ENCODE results near the gene TBX2.
A peak's percentile ranks its signal among the peaks of the same experiment; 100 is the strongest.

The TBX2 gene

GRCh38 chr17:61449707-61450640, 50.3 kb downstream of the TBX2 start:
- H3K4me3 ChIP-seq (ENCODE audit: low read length) = no peak overlapping the region
- TF ChIP-seq CTCF (conservative IDR thresholded peaks at IDR 0.05; ENCODE audit: low read length) = no peak

GRCh38 chr17:61450641-61451537, 51.2 kb downstream of the TBX2 start:
- H3K4me3 ChIP-seq (ENCODE audit: low read length) = no peak overlapping the region
- TF ChIP-seq CTCF (conservative IDR thresholded peaks at IDR 0.05; ENCODE audit: low read length) = no peak
- DNase-seq (ENCODE audit: low read depth) = no peak

More at GRCh38 chr17:61449707-61450640, 50.3 kb downstream of the TBX2 start:
- DNase-seq (ENCODE audit: low read depth) = no peak

- no peak for TF ChIP-seq CTCF (conservative IDR thresholded peaks at IDR 0.05; ENCODE audit: low read length)
- DNase-seq (ENCODE audit: low read depth) = no peak
- no peak overlapping the region; the same call in 1 of the 2 replicates for H3K4me3 ChIP-seq (ENCODE audit: low read length)
Observed at GRCh38 chr17:61451538-61452300, 52.1 kb downstream of the TBX2 start.

GRCh38 chr17:61452301-61453290, 53.0 kb downstream of the TBX2 start, which contains the start of gene TBX4:
TBX4 (plus strand) TSS chr17:61452422; CDS start chr17:61456491, 4,069 bp downstream.
- peak within 1 kb of the TSS; percentile 36 for H3K4me3 ChIP-seq (ENCODE audit: low read length)
- TF ChIP-seq CTCF (conservative IDR thresholded peaks at IDR 0.05; ENCODE audit: low read length) = no peak
- DNase-seq (ENCODE audit: low read depth) = no peak

- no peak overlapping the region for H3K4me3 ChIP-seq (ENCODE audit: low read length)
- TF ChIP-seq CTCF (conservative IDR thresholded peaks at IDR 0.05; ENCODE audit: low read length) = no peak
- DNase-seq (ENCODE audit: low read depth) = no peak
Observed at GRCh38 chr17:61453566-61454380, 54.1 kb downstream of the TBX2 start.

Data from AG10803 (cell line).